ENCODE measurements around the gene TPCN2.
"Not testable (repeated sequence)": the region's sequence is repeated elsewhere in the genome, so short reads cannot be mapped to it uniquely, and the experiment has no call there.

TPCN2 gene

DNA sequence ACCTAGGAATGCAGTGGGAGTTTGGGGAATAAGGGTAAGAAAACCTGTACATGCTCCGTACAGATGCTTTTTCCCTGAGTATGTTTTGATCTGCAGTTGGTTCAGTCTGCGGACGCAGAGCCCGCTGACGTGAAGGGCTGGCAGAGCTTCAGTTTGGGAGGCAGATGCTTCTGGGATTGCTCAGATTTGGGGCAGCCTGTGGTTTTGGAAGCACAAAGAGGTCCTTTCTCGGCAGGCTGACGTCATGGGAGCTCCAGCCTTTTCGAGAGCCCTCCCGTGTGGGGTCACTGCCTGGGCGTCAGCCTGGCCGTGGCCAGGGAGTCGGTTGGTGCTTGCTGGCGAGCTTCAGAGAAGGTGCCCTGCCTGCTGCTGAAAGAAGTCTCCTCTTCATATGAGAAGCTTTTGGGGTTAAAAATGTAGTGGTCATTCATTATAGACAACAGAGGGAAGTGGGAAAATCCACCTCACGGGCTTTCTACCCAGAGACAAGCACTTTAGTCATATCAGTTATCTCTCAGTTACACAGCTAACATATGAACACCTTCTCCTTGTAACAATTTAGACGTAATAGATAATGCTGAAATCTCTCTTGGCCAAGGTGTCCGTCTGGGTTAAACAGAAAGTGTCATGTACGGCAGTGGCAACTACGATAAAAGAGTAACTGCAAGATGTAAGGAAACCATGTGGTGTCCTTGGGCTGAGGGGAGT is 26.8 kb downstream of the TPCN2 start:
- DNase-seq (ENCODE audit: low read depth in 2 of 2) = no peak

DNA sequence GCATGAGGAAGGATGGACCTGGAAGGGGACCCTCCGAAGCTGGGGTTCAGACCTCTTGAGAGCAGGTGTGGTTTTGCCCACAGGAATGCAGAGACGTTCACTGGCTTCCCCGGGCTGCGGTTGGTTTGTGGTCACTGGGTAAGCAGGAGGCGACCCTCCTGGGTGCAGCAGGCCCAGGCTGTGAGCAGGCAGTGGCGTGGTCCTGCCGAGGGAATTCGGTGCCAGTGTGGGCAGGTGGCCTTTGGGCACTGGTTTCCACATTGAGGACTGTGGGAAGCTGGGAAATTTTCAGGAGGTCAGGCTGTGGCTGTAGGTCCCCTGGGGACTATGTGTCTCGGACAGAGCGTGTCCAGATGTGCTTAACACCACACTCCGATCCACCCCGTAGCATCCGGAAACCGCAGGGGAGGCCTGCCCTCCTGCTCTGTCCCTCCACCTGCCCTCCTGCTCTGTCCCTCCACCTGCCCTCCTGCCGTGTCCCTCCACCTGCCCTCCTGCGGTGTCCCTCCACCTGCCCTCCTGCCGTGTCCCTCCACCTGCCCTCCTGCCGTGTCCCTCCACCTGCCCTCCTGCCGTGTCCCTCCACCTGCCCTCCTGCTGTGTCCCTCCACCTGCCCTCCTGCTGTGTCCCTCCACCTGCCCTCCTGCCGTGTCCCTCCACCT is 27.5 kb downstream of the TPCN2 start:
- no peak for DNase-seq (ENCODE audit: low read depth in 2 of 2)

DNA sequence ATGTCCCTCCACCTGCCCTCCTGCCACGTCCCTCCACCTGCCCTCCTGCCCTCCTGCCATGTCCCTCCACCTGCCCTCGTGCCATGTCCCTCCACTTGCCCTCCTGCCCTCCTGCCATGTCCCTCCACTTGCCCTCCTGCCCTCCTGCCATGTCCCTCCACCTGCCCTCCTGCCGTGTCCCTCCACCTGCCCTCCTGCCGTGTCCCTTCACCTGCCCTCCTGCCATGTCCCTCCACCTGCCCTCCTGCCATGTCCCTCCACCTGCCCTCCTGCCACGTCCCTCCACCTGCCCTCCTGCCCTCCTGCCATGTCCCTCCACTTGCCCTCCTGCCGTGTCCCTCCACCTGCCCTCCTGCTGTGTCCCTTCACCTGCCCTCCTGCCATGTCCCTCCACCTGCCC is 28.2 kb downstream of the TPCN2 start:
- DNase-seq (ENCODE audit: low read depth in 2 of 2) = not testable (repeated sequence)

DNA sequence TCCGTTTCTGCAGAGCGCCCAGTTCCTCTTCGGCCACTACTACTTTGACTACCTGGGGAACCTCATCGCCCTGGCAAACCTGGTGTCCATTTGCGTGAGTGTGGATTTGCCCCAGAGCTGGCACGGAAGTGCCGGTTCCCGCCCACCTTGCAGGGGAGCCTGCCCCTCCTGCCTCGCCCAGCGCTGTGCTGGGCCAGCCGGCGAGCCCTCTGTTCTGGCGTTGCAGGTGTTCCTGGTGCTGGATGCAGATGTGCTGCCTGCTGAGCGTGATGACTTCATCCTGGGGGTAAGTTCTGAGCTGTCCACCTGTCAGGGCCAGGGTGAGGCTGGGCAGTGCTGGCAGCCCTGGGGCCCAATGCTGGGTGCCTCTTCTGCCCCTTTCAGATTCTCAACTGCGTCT is 29.8 kb downstream of the TPCN2 start:
- no peak for DNase-seq (ENCODE audit: low read depth in 2 of 2)

DNA sequence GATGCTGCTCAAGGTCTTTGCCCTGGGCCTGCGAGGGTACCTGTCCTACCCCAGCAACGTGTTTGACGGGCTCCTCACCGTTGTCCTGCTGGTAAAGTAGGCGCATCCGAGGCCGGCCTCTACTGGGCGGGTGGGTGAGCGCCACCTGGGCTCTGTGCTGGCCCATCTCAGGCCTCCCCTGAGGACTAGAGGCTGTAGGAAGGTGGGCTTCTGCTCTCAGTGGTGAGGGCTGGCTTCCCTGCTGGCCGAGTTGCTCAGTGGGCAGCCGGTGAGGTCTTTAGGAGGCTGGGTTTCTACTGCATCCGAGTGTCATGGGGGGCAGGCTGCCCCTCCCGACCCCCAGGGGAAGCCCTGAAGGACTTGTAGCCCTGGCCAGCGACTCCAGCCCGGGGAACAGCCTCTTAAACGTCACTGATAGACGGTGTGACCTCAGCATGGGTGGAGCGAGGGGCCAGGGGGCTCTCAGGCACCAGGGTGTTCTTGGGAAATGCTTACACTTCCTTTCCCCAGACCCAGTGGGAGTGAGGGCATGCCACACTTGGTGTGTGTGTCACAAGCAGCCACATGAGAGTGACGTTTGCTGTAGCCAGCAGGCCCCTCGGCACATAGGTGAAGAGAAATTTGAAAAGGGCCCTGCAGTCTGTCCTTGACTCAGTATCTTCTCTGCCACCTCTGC is 30.3 kb downstream of the TPCN2 start:
- DNase-seq (ENCODE audit: low read depth in 2 of 2) = no peak

DNA sequence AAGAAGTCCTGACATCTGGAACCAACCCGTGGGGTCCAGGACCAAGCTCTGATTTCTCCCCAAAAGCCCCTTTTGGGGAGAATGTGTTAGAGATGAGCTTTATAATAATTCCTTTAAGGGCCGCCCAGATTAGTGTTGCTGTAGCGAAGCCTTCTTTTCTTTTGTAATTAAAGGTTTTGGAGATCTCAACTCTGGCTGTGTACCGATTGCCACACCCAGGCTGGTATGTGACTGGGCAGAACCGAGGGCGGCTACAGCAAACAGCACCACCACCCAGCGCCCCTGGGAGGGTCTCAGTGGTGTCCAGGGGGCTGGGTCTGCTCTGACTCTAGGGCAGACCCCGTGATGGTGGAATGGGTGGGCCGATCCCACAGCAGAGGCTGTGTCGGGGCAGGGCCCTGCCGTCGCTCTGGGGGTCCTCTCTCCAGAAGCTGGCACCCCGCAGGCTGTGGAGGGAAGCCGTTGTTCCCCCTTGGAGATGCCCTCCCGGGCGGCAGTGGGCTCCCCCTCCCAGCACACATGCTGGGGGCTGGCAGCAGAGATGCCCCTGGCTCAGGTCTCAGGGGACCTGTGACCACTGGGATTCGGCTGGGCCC is 31.0 kb downstream of the TPCN2 start:
- no peak for DNase-seq (ENCODE audit: low read depth in 2 of 2)

DNA sequence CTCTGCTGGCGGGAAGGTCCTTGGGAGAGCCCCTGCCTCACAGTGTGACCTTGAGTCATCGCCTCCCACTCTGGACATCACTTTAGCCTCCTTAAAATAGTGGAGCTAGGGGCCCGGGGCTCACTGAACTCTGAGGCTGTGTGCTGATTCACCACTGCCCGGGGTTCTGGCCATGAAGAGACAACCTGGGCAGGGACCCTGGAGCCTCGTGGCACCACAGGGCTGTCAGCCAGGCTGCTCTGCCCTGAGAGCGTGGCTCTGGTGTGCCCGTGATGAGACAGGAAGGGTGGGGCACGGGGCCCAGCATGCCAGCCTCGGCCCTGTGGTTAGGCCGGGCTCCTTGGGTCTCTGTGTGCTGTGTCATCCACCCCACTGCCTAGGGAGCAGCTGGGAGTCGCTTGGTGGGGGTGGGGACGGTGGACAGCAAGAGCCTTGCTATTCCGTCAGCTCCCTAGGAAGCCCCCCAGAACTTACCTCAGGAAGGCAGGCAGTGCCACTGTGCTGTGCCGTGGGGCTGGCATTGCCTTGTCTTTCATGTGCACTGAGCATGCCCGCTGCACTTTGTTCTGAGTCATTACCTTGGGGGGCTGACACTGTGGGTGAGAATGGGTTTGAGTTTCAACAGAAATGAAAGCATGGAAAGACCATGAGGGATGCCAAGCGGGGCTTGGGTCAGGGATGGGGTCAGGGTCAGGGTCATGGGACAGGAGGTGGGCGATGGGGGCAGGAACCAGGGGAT is 31.7 kb downstream of the TPCN2 start:
- no peak for DNase-seq (ENCODE audit: low read depth in 2 of 2)

DNA sequence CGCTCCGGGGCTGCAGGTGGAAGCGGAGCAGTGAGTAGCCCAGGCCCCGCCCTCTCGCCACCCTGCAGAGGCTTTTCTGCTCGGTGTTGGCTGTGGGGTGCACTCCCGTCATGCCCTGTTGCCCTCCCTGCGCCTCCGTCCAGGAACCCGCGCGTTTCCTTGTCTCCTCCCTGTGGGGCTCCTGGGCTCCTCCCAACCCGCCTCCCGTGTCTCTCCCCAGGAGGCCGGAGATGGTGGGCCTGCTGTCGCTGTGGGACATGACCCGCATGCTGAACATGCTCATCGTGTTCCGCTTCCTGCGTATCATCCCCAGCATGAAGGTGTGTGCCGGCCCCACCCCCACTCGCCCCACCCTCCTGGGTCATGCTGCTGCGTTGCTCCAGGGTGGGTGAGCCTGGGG is 32.4 kb downstream of the TPCN2 start:
- DNase-seq (ENCODE audit: low read depth in 2 of 2) = no peak

DNA sequence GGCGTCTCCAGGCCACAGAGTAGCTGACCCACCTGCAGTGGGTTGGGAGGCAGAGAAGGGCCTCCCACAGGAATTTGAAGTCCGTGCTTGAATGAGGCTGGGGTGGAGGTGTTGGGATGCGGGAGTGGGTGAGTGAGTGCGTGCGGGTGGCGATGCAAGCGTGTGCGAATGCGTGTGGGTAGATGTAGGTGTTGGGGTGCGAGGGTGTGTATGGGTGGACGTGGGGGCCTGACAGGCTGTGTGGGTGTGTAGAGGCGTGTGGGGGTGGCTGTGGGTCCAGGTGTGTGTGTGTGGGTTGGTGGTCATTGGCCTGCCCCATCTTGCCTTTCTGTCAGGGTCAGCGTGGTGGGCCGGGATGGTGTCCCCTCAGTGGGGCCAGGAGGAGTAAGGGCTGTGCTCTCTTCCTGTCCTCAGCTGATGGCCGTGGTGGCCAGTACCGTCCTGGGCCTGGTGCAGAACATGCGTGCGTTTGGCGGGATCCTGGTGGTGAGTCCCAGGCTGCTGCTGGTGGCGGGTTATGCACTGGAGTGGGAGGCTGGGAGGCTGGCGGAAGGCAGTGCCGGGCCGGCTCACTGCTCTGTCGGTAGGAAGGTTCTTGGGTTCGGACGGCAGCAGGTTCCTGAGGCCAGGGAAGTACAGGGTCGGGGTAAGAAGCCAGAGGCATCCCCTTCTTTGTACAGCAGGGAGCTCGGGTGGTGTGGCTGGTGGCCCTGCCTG is 35.0 kb downstream of the TPCN2 start:
- DNase-seq (ENCODE audit: low read depth in 2 of 2) = no peak

DNA sequence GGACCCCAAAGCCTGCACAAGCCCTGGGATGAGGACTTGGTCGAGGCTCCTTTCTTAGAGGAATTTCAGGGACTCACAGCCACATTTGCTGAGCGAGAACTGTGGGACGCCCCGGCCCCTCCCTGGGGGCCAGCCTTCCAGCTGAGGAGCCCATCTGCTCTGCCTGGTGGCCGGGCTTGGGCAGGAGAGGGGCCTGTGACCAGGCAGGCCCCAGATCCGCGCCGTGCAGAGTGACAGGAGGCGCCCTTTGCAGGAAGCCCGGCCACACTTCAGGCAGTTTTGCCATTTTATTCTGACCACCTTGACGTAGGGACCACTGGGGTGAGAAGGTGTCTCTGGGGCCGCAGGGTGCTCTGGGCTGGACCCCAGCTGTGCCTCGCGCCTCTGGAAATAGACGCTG is 35.6 kb downstream of the TPCN2 start:
- DNase-seq (ENCODE audit: low read depth in 2 of 2) = no peak

DNA sequence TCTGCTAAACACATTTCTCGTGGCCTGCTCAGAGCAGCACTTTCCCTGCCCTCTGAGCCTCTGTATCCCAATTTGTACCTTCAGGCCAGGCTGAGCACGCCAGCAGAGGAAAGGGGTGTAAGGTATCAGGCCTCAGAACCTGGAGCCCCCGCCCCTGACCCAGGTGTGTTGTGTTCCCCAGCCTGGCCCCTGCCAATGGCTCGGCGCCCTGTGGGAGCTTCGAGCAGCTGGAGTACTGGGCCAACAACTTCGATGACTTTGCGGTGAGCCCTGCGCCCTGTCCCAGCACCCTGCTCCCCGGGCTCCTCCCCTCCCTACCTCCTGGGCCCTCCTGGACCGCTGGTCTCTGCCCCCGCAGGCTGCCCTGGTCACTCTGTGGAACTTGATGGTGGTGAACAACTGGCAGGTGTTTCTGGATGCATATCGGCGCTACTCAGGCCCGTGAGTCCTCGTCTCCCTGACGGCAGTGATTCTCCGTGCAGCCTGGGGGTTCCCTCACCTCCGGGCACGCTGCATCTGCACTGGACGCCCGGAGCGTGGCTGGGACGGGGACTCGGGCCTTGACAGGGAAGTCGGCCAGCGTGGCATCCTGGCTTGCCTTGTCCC is 36.9 kb downstream of the TPCN2 start:
- DNase-seq (ENCODE audit: low read depth in 2 of 2) = no peak

DNA sequence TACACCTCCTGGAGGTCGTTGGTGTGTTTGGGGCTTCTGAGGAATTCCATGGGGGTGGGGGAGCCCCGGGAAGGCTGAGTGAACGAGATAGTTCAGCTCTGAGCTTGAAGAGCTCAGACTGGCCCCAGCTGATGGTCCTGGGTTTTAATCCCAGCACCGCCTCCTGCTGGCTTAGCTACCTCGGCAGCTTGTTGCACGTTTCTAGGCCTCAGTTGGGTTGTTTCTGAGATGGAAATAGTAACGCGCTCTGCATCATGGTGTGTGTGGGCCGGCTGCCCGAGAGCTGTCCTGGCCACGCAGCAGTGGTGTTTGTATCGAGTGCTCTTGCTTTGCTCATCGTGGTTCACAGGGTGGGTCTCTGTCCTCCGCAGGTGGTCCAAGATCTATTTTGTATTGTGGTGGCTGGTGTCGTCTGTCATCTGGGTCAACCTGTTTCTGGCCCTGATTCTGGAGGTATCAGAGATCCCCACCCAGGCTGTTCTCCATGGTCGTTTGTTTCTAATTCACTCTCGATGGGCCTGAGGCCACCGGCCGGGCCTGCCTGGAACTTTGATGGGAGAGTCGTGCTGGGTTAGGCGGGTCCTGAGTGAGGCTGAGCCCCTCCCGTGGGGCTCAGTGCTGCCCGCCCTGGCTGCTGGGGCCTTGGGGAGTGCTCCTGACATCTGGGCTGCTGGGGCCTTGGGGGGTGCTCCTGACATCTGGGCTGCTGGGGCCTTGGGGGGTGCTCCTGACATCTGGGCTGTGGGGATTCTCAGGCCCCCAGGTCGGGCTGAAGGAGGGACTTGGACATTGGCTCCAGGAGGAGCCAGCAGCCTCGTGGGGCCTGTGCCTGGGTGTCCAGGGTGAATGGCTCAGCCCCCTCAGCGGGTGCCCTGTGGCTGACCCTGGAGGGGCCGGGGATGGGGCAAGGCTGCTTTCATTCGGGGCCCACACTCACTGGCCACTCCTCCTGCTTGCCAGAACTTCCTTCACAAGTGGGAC is 37.7 kb downstream of the TPCN2 start:
- DNase-seq (ENCODE audit: low read depth in 2 of 2) = no peak

DNA sequence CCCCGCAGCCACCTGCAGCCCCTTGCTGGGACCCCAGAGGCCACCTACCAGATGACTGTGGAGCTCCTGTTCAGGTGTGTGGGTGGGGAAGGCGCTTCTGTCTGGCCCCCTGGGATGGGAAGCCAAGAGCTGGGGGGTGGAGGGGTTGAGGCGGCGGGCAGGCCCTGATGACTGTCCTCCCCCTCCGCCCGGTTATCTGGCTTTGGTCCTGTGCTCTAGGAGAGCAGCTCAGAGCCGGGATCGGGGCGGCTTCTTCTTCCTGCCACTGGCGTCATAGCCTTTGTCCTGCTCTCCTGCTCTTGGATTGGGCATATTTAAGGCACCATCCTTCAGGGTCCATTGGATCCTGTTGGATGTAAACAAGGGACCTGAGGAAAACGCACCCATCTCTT is 38.4 kb downstream of the TPCN2 start:
- no peak for DNase-seq (ENCODE audit: low read depth in 2 of 2)

DNA sequence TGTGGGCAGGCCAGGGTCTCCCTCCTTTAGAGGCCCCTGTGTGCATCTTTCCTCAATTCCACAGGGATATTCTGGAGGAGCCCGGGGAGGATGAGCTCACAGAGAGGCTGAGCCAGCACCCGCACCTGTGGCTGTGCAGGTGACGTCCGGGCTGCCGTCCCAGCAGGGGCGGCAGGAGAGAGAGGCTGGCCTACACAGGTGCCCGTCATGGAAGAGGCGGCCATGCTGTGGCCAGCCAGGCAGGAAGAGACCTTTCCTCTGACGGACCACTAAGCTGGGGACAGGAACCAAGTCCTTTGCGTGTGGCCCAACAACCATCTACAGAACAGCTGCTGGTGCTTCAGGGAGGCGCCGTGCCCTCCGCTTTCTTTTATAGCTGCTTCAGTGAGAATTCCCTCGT is 39.1 kb downstream of the TPCN2 start:
- no peak for DNase-seq (ENCODE audit: low read depth in 2 of 2)

DNA sequence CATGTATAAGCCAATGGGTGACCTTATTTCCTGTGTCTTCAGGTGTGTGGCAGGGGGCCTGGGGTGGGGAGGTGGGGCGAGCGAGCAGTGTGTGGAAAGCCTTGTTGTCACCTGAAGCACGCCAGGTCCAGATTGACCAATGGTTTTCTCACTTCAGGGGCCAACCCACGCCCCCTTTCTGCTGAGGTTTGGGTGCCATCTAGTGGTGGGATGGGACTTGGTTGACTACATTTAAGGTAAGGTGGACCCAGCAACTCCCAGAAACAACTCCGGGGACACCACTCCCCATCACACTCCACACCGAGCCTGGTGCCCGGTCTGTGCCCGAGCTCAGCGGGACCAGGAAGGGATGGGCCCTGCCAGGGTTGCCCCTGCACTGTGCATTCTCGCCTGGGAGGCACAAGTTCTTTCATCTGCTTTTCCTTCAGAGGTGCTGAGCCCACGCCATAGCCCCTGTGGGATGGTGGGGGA is 40.0 kb downstream of the TPCN2 start:
- DNase-seq (ENCODE audit: low read depth in 2 of 2) = peak; percentile 16 to 38

DNA sequence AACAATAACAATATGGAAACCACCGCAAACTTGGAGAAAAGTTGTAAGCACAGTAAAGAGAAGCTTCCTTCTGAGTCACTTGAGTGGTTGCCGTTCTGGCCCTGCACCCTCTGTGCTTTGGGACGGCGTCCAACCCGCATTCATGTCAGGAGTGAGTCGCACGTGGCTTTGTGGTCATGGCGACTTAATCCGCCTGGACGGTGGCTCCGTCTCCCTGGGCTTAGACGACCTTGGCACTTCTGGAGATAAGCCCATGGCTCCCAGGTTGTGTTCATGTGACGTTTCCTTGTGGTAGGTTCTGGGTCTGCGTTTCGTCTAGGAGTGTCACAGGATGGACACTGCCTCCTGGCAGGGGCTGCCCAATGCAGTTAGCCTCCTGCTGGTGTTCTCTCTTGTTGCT is 40.5 kb downstream of the TPCN2 start:
- DNase-seq (ENCODE audit: low read depth in 2 of 2) = no peak

DNA sequence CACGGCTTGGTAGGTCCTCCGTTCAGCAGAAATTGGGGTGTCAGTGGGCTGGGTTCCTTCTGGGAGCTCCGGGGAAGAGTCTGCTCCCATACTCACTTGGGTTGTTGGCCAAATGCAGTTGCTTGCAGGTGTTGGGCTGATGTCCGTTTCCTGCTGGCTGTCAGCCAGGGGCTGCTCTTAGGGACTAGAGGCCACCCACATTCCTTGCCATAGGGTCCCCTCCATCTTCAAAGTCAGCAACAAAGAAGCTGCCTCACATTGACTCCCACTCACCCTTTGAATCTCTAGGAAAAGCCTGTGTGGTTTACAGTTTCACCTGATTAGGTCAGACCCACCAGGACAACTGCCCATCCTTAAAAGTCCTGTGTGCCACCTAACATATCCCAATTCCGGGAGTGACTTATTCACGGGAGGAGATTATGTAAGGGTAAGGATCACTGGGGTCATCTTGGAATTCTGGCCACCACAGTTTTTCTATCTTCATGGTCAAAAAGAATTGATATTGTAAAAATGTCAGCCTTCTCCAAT is 43.0 kb downstream of the TPCN2 start:
- DNase-seq (ENCODE audit: low read depth in 2 of 2) = no peak

DNA sequence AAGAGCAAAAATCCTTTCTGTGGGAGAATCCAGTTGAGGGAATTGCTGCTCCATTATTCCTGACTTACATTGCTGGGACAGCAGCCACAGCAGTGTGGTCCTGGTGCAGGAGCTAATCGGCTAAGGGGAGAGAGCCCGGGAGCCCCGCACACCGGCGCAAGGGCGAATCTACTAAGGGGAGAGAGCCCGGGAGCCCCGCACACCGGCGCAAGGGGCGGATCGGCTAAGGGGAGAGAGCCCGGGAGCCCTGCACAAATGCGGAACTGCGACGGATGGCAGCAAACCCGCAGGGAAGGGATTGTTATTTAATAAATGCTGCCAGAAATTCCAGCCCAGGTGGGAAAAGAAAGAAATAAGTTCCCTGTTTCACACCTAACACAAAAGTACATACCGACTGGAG is 43.5 kb downstream of the TPCN2 start:
- no peak for DNase-seq (ENCODE audit: low read depth in 2 of 2)

DNA sequence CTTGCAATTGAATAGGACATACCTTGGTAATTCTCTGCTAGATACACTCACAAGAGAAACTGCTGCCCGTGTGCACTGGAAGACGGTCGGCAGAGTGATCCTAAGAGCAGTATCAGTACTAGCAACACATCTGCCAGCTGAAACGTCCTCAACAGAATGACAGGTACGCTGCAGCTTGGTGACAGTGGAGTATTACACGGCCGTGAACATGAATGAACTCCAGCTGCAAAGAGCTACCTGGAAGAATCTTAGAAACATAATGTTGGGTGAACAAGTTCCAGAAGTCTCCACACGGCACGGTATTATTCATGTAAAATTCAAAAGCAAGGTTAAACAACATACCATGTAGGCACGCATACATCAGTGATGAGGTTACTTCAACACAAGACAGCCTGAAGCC is 44.4 kb downstream of the TPCN2 start:
- DNase-seq (ENCODE audit: low read depth in 2 of 2) = no peak

Measured in stimulated activated CD8-positive, alpha-beta memory T cell treated with anti-CD3 and anti-CD28 coated beads, Interleukin-15, amount 100 ng/mL, for 48 hours (primary cell).